ENCODE measurements around the gene CCNL1. TPM values are rescaled to one million over a fixed set of nuclear protein-coding genes. Genes with fewer than 3 reads are reported as not detected.

Gene CCNL1
- total RNA-seq, 2 donors from 2014 or later: 84.5 to 125 TPM

GRCh38 chr3:157130467-157131251 is 29.3 kb downstream of the CCNL1 start:
- intact Hi-C loops (cut with DNase I): loop anchor here (10.0 kb wide), 3 partner anchors 46 to 606 kb away; partner anchors contain the start of gene TIPARP (in 1 of the 2)
- no peak for DNase-seq (ENCODE audit: low spot score)

- no peak for DNase-seq (ENCODE audit: low spot score)
- intact Hi-C loops (cut with DNase I): loop anchor here (10.0 kb wide), 3 partner anchors 45 to 605 kb away; partner anchors contain the start of gene TIPARP (in 1 of the 2)
Measured at GRCh38 chr3:157129803-157130466, 30.0 kb downstream of the CCNL1 start.

- intact Hi-C loops (cut with DNase I): no loop called here
- no peak for DNase-seq (ENCODE audit: low spot score)
Measured at GRCh38 chr3:157128771-157129681, 30.9 kb downstream of the CCNL1 start.

GRCh38 chr3:157127831-157128767 is 31.8 kb downstream of the CCNL1 start:
- intact Hi-C loops (cut with DNase I): no loop called here
- peak; percentile 93 for DNase-seq (ENCODE audit: low spot score)

- no peak for DNase-seq (ENCODE audit: low spot score)
- intact Hi-C loops (cut with DNase I): no loop called here
Measured at GRCh38 chr3:157127268-157127667, 32.7 kb downstream of the CCNL1 start.

- intact Hi-C loops (cut with DNase I): no loop called here
- DNase-seq (ENCODE audit: low spot score): no peak
Measured at GRCh38 chr3:157126365-157126764, 33.6 kb downstream of the CCNL1 start.

- intact Hi-C loops (cut with DNase I): no loop called here
- no peak for DNase-seq (ENCODE audit: low spot score)
Measured at GRCh38 chr3:157125101-157125500, 34.8 kb downstream of the CCNL1 start.

GRCh38 chr3:157123621-157124020 is 36.3 kb downstream of the CCNL1 start:
- intact Hi-C loops (cut with DNase I): no loop called here

GRCh38 chr3:157122832-157123427 is 37.0 kb downstream of the CCNL1 start:
- intact Hi-C loops (cut with DNase I): no loop called here

More at GRCh38 chr3:157123621-157124020, 36.3 kb downstream of the CCNL1 start:
- no peak for DNase-seq (ENCODE audit: low spot score)

GRCh38 chr3:157122116-157122515 is 37.8 kb downstream of the CCNL1 start:
- intact Hi-C loops (cut with DNase I): no loop called here
- DNase-seq (ENCODE audit: low spot score): no peak

More at GRCh38 chr3:157122832-157123427, 37.0 kb downstream of the CCNL1 start:
- DNase-seq (ENCODE audit: low spot score): no peak

- intact Hi-C loops (cut with DNase I): no loop called here
- DNase-seq (ENCODE audit: low spot score): no peak
Measured at GRCh38 chr3:157121522-157121921, 38.4 kb downstream of the CCNL1 start.

- intact Hi-C loops (cut with DNase I): no loop called here
- no peak for DNase-seq (ENCODE audit: low spot score)
Measured at GRCh38 chr3:157120071-157120892, 39.7 kb downstream of the CCNL1 start.

GRCh38 chr3:157119369-157119951 is 40.5 kb downstream of the CCNL1 start:
- DNase-seq (ENCODE audit: low spot score): no peak
- intact Hi-C loops (cut with DNase I): no loop called here

- DNase-seq (ENCODE audit: low spot score): no peak
- intact Hi-C loops (cut with DNase I): no loop called here
Measured at GRCh38 chr3:157117875-157118654, 41.9 kb downstream of the CCNL1 start.

GRCh38 chr3:157117206-157117605 is 42.7 kb downstream of the CCNL1 start:
- intact Hi-C loops (cut with DNase I): no loop called here
- DNase-seq (ENCODE audit: low spot score): no peak

GRCh38 chr3:157116017-157116416 is 43.9 kb downstream of the CCNL1 start:
- intact Hi-C loops (cut with DNase I): no loop called here
- no peak for DNase-seq (ENCODE audit: low spot score)
